ENCODE measurements around the gene FLCN. TPM values are rescaled to one million over a fixed set of nuclear protein-coding genes. Genes with fewer than 3 reads are reported as not detected.
"Not testable (repeated sequence)": the region's sequence is repeated elsewhere in the genome, so short reads cannot be mapped to it uniquely, and the experiment has no call there.

FLCN gene
- total RNA-seq, result 64.3 and 74.1 TPM in 2 replicates

- peak; percentile 92 for DNase-seq (ENCODE audit: low read depth)
- H3K4me3 ChIP-seq (ENCODE audit: low read depth, low read length), result peak within 1 kb of the TSS; percentile 99
- no peak for TF ChIP-seq CTCF (IDR thresholded peaks at IDR 0.05; ENCODE audit: insufficient read depth, low read depth, low read length)
Observed at GRCh38 chr17:17237026-17237799, at the start of gene FLCN. Gene FLCN (minus strand): TSS chr17:17237168. CDS start chr17:17228137, 9,031 bp downstream.

- no peak for TF ChIP-seq CTCF (IDR thresholded peaks at IDR 0.05; ENCODE audit: insufficient read depth, low read depth, low read length)
- H3K4me3 ChIP-seq (ENCODE audit: low read depth, low read length), result no peak overlapping the region
- DNase-seq (ENCODE audit: low read depth), result no peak
Observed at GRCh38 chr17:17285951-17286350, 49.0 kb upstream of the FLCN start.

- peak; percentile 98 for DNase-seq (ENCODE audit: low read depth)
- peak within 1 kb of the TSS; percentile 96 for H3K4me3 ChIP-seq (ENCODE audit: low read depth, low read length)
- TF ChIP-seq CTCF (IDR thresholded peaks at IDR 0.05; ENCODE audit: insufficient read depth, low read depth, low read length), result no peak
Observed at GRCh38 chr17:17280613-17281549, 43.9 kb upstream of the FLCN start, which contains the start of gene COPS3. Gene COPS3 (minus strand): TSS chr17:17281246. CDS start chr17:17281186, 60 bp downstream.

- no peak for TF ChIP-seq CTCF (IDR thresholded peaks at IDR 0.05; ENCODE audit: insufficient read depth, low read depth, low read length)
- peak overlapping the region; percentile 96 for H3K4me3 ChIP-seq (ENCODE audit: low read depth, low read length)
Observed at GRCh38 chr17:17279316-17279715, 42.3 kb upstream of the FLCN start.

GRCh38 chr17:17277431-17277830 is 40.5 kb upstream of the FLCN start:
- not testable (repeated sequence) for DNase-seq (ENCODE audit: low read depth)

More at GRCh38 chr17:17279316-17279715, 42.3 kb upstream of the FLCN start:
- no peak for DNase-seq (ENCODE audit: low read depth)

GRCh38 chr17:17275971-17276370 is 39.0 kb upstream of the FLCN start:
- no peak overlapping the region for H3K4me3 ChIP-seq (ENCODE audit: low read depth, low read length)
- no peak for DNase-seq (ENCODE audit: low read depth)
- TF ChIP-seq CTCF (IDR thresholded peaks at IDR 0.05; ENCODE audit: insufficient read depth, low read depth, low read length), result no peak

More at GRCh38 chr17:17277431-17277830, 40.5 kb upstream of the FLCN start:
- not testable (repeated sequence) for H3K4me3 ChIP-seq (ENCODE audit: low read depth, low read length)
